Measurements from ENCODE around the gene DUSP21.

GRCh38 chrX:44874420-44875184 lies 30.8 kb downstream of the DUSP21 start:
- TF ChIP-seq ELK1 (IDR thresholded peaks at IDR 0.05; ENCODE audit: low read depth, low read length) = no peak
- TF ChIP-seq, protein P1, sequence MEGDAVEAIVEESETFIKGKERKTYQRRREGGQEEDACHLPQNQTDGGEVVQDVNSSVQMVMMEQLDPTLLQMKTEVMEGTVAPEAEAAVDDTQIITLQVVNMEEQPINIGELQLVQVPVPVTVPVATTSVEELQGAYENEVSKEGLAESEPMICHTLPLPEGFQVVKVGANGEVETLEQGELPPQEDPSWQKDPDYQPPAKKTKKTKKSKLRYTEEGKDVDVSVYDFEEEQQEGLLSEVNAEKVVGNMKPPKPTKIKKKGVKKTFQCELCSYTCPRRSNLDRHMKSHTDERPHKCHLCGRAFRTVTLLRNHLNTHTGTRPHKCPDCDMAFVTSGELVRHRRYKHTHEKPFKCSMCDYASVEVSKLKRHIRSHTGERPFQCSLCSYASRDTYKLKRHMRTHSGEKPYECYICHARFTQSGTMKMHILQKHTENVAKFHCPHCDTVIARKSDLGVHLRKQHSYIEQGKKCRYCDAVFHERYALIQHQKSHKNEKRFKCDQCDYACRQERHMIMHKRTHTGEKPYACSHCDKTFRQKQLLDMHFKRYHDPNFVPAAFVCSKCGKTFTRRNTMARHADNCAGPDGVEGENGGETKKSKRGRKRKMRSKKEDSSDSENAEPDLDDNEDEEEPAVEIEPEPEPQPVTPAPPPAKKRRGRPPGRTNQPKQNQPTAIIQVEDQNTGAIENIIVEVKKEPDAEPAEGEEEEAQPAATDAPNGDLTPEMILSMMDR (IDR thresholded peaks at IDR 0.05) = no peak
- no peak for TF ChIP-seq JUNB (IDR thresholded peaks at IDR 0.05)
